ENCODE data around the gene MSLN.
"Not testable (repeated sequence)": the region's sequence is repeated elsewhere in the genome, so short reads cannot be mapped to it uniquely, and the experiment has no call there.

MSLN gene

GRCh38 chr16:751152-752006 is 9.2 kb upstream of the MSLN start:
- Histone ChIP-seq H3K4me2 (ENCODE audit: insufficient read depth, low read length) (no peak overlapping the region), H3K9ac (ENCODE audit: low read depth, low read length) (no peak overlapping the region), H3K36me3 (ENCODE audit: insufficient read depth, low read length) (no peaks in the 10 kb centered on the region), H3K79me2 (ENCODE audit: insufficient read depth, low read length) (no peaks in the 10 kb centered on the region), H3K27ac (ENCODE audit: low read length) (no peak overlapping the region), H4K20me1 (ENCODE audit: insufficient read depth, low read length) (no peaks in the 10 kb centered on the region), H2AFZ (ENCODE audit: low read depth, low read length) (no peak overlapping the region), H3K4me1 (ENCODE audit: insufficient read depth, low read length) (no peaks in the 10 kb centered on the region), H3K4me3 (ENCODE audit: low read depth in 1 of 2, low read length in 2 of 2) (no peak overlapping the region), H3K27me3 (ENCODE audit: insufficient read depth, low read length, poor library complexity) (no peaks in the 10 kb centered on the region), H3K9me3 (ENCODE audit: insufficient read depth, low read length, severe bottlenecking) (no peaks in the 10 kb centered on the region)
- ATAC-seq (ENCODE audit: insufficient read depth, low read depth) = no peak
- no peak for DNase-seq
- no peak for TF ChIP-seq CTCF (IDR thresholded peaks at IDR 0.05; ENCODE audit: borderline replicate concordance, extremely low read depth, low read length, poor library complexity, severe bottlenecking)
- TF ChIP-seq EZH2 (IDR thresholded peaks at IDR 0.05; ENCODE audit: borderline replicate concordance, low read depth, low read length, severe bottlenecking) = no peak

- no peak overlapping the region for H3K4me2 ChIP-seq (ENCODE audit: insufficient read depth, low read length)
- no peaks in the 10 kb centered on the region for H3K79me2 ChIP-seq (ENCODE audit: insufficient read depth, low read length)
- no peak overlapping the region for H2AFZ ChIP-seq (ENCODE audit: low read depth, low read length)
- no peak overlapping the region for H3K9ac ChIP-seq (ENCODE audit: low read depth, low read length)
- H4K20me1 ChIP-seq (ENCODE audit: insufficient read depth, low read length) = no peaks in the 10 kb centered on the region
- H3K4me3 ChIP-seq (ENCODE audit: low read depth in 1 of 2, low read length in 2 of 2) = no peak overlapping the region
- DNase-seq = no peak
- no peak for TF ChIP-seq EZH2 (IDR thresholded peaks at IDR 0.05; ENCODE audit: borderline replicate concordance, low read depth, low read length, severe bottlenecking)
- TF ChIP-seq CTCF (IDR thresholded peaks at IDR 0.05; ENCODE audit: borderline replicate concordance, extremely low read depth, low read length, poor library complexity, severe bottlenecking) = no peak
- H3K27me3 ChIP-seq (ENCODE audit: insufficient read depth, low read length, poor library complexity) = no peaks in the 10 kb centered on the region
- no peak overlapping the region for H3K27ac ChIP-seq (ENCODE audit: low read length)
- no peaks in the 10 kb centered on the region for H3K4me1 ChIP-seq (ENCODE audit: insufficient read depth, low read length)
- no peak for ATAC-seq (ENCODE audit: insufficient read depth, low read depth)
- H3K9me3 ChIP-seq (ENCODE audit: insufficient read depth, low read length, severe bottlenecking) = no peaks in the 10 kb centered on the region
- H3K36me3 ChIP-seq (ENCODE audit: insufficient read depth, low read length) = no peaks in the 10 kb centered on the region
Measured at GRCh38 chr16:752007-752312, 8.6 kb upstream of the MSLN start.

- not testable (repeated sequence) for H3K9ac ChIP-seq (ENCODE audit: low read depth, low read length); H3K4me2 ChIP-seq (ENCODE audit: insufficient read depth, low read length)
Measured at GRCh38 chr16:754121-754607, 6.4 kb upstream of the MSLN start.

GRCh38 chr16:754656-755055 is 5.9 kb upstream of the MSLN start:
- H3K4me3 ChIP-seq (ENCODE audit: low read depth in 1 of 2, low read length in 2 of 2) = no peak overlapping the region
- no peaks in the 10 kb centered on the region for H3K4me1 ChIP-seq (ENCODE audit: insufficient read depth, low read length)
- no peaks in the 10 kb centered on the region for H3K9me3 ChIP-seq (ENCODE audit: insufficient read depth, low read length, severe bottlenecking)
- no peaks in the 10 kb centered on the region for H3K79me2 ChIP-seq (ENCODE audit: insufficient read depth, low read length)
- no peaks in the 10 kb centered on the region for H3K27me3 ChIP-seq (ENCODE audit: insufficient read depth, low read length, poor library complexity)
- ATAC-seq (ENCODE audit: insufficient read depth, low read depth) = no peak
- TF ChIP-seq CTCF (IDR thresholded peaks at IDR 0.05; ENCODE audit: borderline replicate concordance, extremely low read depth, low read length, poor library complexity, severe bottlenecking) (no peak), EZH2 (IDR thresholded peaks at IDR 0.05; ENCODE audit: borderline replicate concordance, low read depth, low read length, severe bottlenecking) (no peak)
- H2AFZ ChIP-seq (ENCODE audit: low read depth, low read length) = no peak overlapping the region
- H3K4me2 ChIP-seq (ENCODE audit: insufficient read depth, low read length) = no peak overlapping the region
- H3K27ac ChIP-seq (ENCODE audit: low read length) = no peak overlapping the region
- DNase-seq = no peak
- no peaks in the 10 kb centered on the region for H3K36me3 ChIP-seq (ENCODE audit: insufficient read depth, low read length)
- no peak overlapping the region for H3K9ac ChIP-seq (ENCODE audit: low read depth, low read length)
- H4K20me1 ChIP-seq (ENCODE audit: insufficient read depth, low read length) = no peaks in the 10 kb centered on the region

More at GRCh38 chr16:754121-754607, 6.4 kb upstream of the MSLN start:
- H3K4me3 ChIP-seq (ENCODE audit: low read depth in 1 of 2, low read length in 2 of 2); H4K20me1 ChIP-seq (ENCODE audit: insufficient read depth, low read length); H2AFZ ChIP-seq (ENCODE audit: low read depth, low read length); H3K4me1 ChIP-seq (ENCODE audit: insufficient read depth, low read length); ATAC-seq (ENCODE audit: insufficient read depth, low read depth); DNase-seq; H3K9me3 ChIP-seq (ENCODE audit: insufficient read depth, low read length, severe bottlenecking); H3K36me3 ChIP-seq (ENCODE audit: insufficient read depth, low read length); H3K27me3 ChIP-seq (ENCODE audit: insufficient read depth, low read length, poor library complexity); H3K79me2 ChIP-seq (ENCODE audit: insufficient read depth, low read length); H3K27ac ChIP-seq (ENCODE audit: low read length): not testable (repeated sequence)
